GM19468 (cell line): ENCODE results near the gene TSPAN15.
"Not testable (repeated sequence)": the region's sequence is repeated elsewhere in the genome, so short reads cannot be mapped to it uniquely, and the experiment has no call there.

Experiments used
- ATAC-seq: cut with Tn5 transposase; IDR thresholded peaks from one replicate; pipeline ENCODE4 v1.9.1; 2021; ENCODE audit warnings: mild to moderate bottlenecking, moderate library complexity, moderate number of reproducible peaks; ENCODE audit not compliant: unreplicated experiment; ENCODE audit errors: extremely low read depth

The TSPAN15 gene

GRCh38 chr10:69439813-69440506 is 11.3 kb upstream of the TSPAN15 start:
- no peak for ATAC-seq

- ATAC-seq = no peak
These were observed 7.9 kb upstream of the TSPAN15 start for GRCh38 chr10:69443354-69443753.

- ATAC-seq = no peak
These were observed 6.2 kb upstream of the TSPAN15 start for GRCh38 chr10:69445041-69445440.

GRCh38 chr10:69446229-69446628 is 5.0 kb upstream of the TSPAN15 start:
- no peak for ATAC-seq

- no peak for ATAC-seq
These were observed 4.6 kb upstream of the TSPAN15 start for GRCh38 chr10:69446650-69447151.

GRCh38 chr10:69449841-69450240 is 1.4 kb upstream of the TSPAN15 start:
- no peak for ATAC-seq

GRCh38 chr10:69450395-69450794 is 870 bp upstream of the TSPAN15 start:
- not testable (repeated sequence) for ATAC-seq

- ATAC-seq = no peak
These were observed 553 bp downstream of the TSPAN15 start for GRCh38 chr10:69451784-69452251.

- no peak for ATAC-seq
These were observed 1.6 kb downstream of the TSPAN15 start for GRCh38 chr10:69452676-69453415.

GRCh38 chr10:69453795-69454194 is 2.5 kb downstream of the TSPAN15 start:
- no peak for ATAC-seq

- no peak for ATAC-seq
These were observed 3.9 kb downstream of the TSPAN15 start for GRCh38 chr10:69455006-69455763.

- no peak for ATAC-seq
These were observed 5.8 kb downstream of the TSPAN15 start for GRCh38 chr10:69456880-69457693.

- no peak for ATAC-seq
These were observed 6.5 kb downstream of the TSPAN15 start for GRCh38 chr10:69457771-69458237.

GRCh38 chr10:69458430-69459100 is 7.3 kb downstream of the TSPAN15 start:
- ATAC-seq = no peak

- no peak for ATAC-seq
These were observed 8.0 kb downstream of the TSPAN15 start for GRCh38 chr10:69459101-69459790.

GRCh38 chr10:69459893-69460575 is 8.8 kb downstream of the TSPAN15 start:
- no peak for ATAC-seq

- ATAC-seq = no peak
These were observed 9.4 kb downstream of the TSPAN15 start for GRCh38 chr10:69460576-69461242.
